Keratinocyte (primary cell): ENCODE data around the gene LAMB4. TPM values are rescaled to one million over a fixed set of nuclear protein-coding genes. Genes with fewer than 3 reads are reported as not detected.

Source experiments
- DNase-seq: peaks from one replicate; pipeline ENCODE4 v3.0.0-alpha.2; 2011; ENCODE audit warnings: low read depth, missing footprints, low spot score
- FAIRE-seq: peaks from 2 replicates; lab custom pipeline; 2011; peaks lifted over from hg19 to GRCh38; lab: Jason Lieb, UNC
- H2AFZ ChIP-seq: 2 replicates; pipeline ENCODE4 v1.6.0; 2012; ENCODE audit warnings: low read length, control low read depth, inconsistent platforms; ENCODE audit not compliant: control insufficient read depth
- H3K27ac ChIP-seq: 2 replicates; pipeline ENCODE4 v1.5.1; 2011; ENCODE audit warnings: low read length; ENCODE audit not compliant: control insufficient read depth, insufficient read depth
- H3K27me3 ChIP-seq: 3 replicates; pipeline ENCODE4 v1.6.0; 2011; ENCODE audit warnings: low read length; ENCODE audit not compliant: control insufficient read depth, insufficient read depth; ENCODE audit errors: extremely low read depth
- H3K36me3 ChIP-seq, 2 experiments: 2 replicates in 1 of 2; 3 replicates in 1 of 2; pipeline ENCODE4 v1.5.1; 2011; ENCODE audit warnings: low read length in 2 of 2, mild to moderate bottlenecking in 1 of 2; ENCODE audit not compliant: control insufficient read depth in 2 of 2, insufficient read depth in 2 of 2; ENCODE audit errors: extremely low read depth in 1 of 2
- H3K4me1 ChIP-seq: 3 replicates; pipeline ENCODE4 v1.5.1; 2011; ENCODE audit warnings: low read length; ENCODE audit not compliant: control insufficient read depth, insufficient read depth; ENCODE audit errors: extremely low read depth
- H3K4me2 ChIP-seq: 3 replicates; pipeline ENCODE4 v1.6.0; 2011; ENCODE audit warnings: low read depth, low read length; ENCODE audit not compliant: control insufficient read depth, insufficient read depth; ENCODE audit errors: extremely low read depth
- H3K4me3 ChIP-seq, 3 experiments: fragments of 200-600 bp in 1 of 3; sonication (generic) in 1 of 3; 2 replicates in 2 of 3; 3 replicates in 1 of 3; pipeline ENCODE4 v1.5.1; 2011 to 2016; ENCODE audit warnings: low read length in 3 of 3, mild to moderate bottlenecking in 3 of 3, control low read depth in 2 of 3, inconsistent platforms in 1 of 3, low read depth in 1 of 3, mixed read lengths in 1 of 3, mixed run types in 1 of 3, moderate library complexity in 1 of 3; ENCODE audit not compliant: control insufficient read depth in 2 of 3, insufficient read depth in 2 of 3; ENCODE audit errors: extremely low read depth in 1 of 3
- H3K79me2 ChIP-seq: 2 replicates; pipeline ENCODE4 v1.6.0; 2012; ENCODE audit warnings: low read length; ENCODE audit not compliant: control insufficient read depth, insufficient read depth
- H3K9ac ChIP-seq: 3 replicates; pipeline ENCODE4 v1.6.0; 2011; ENCODE audit warnings: low read length; ENCODE audit not compliant: control insufficient read depth, insufficient read depth; ENCODE audit errors: extremely low read depth
- H3K9me1 ChIP-seq: 3 replicates; pipeline ENCODE4 v1.6.0; 2011; ENCODE audit warnings: low read length; ENCODE audit not compliant: control insufficient read depth, insufficient read depth; ENCODE audit errors: extremely low read depth
- H3K9me3 ChIP-seq: 2 replicates; pipeline ENCODE4 v1.5.1; 2012; ENCODE audit warnings: low read depth, low read length; ENCODE audit not compliant: control insufficient read depth
- H4K20me1 ChIP-seq: 3 replicates; pipeline ENCODE4 v1.6.0; 2011; ENCODE audit warnings: low read length; ENCODE audit not compliant: control insufficient read depth, insufficient read depth; ENCODE audit errors: extremely low read depth
- EZH2 ChIP-seq: IDR thresholded peaks from one replicate; pipeline ENCODE4 v1.6.1; 2012; ENCODE audit warnings: inconsistent platforms, mild to moderate bottlenecking, low read length, moderate library complexity
- dilution Hi-C: fragments of 300-500 bp; cut with MboI; formaldehyde crosslinking; loops from one replicate; pipeline ENCODE4 v1.7.0; 2020; ENCODE audit warnings: low sequenced_read_pairs; ENCODE audit not compliant: extremely low pct_ligation_motif_present
- polyA plus RNA-seq, 5 experiments: library from polyadenylated mRNA; depleted of rRNA in 3 of 5; stranded (reverse) in 3 of 5; stranded (forward) in 1 of 5; unstranded in 1 of 5; fragments of >200 nt; gene quantifications; 1 replicate in 1 of 5; 2 replicates in 3 of 5; 3 replicates in 1 of 5; pipeline versions ENCODE4 v1.2.1 to v1.2.3, GENCODE V29; 2011 to 2012; ENCODE audit warnings: missing spikeins in 2 of 5, low read depth in 1 of 5, low replicate concordance in 1 of 5
- TF ChIP-seq, protein P1 (sequence below), 3 experiments: IDR thresholded peaks in 1 of 3; conservative IDR thresholded peaks in 1 of 3; optimal IDR thresholded peaks in 1 of 3; 2 replicates in 2 of 3; 3 replicates in 1 of 3; pipeline versions ENCODE3 to v1.5.1; 2011; ENCODE audit warnings: low read length in 3 of 3, mild to moderate bottlenecking in 3 of 3, moderate library complexity in 2 of 3, control low read depth in 1 of 3, inconsistent platforms in 1 of 3; ENCODE audit not compliant: insufficient read depth in 2 of 3; ENCODE audit errors: extremely low read depth in 1 of 3

Gene LAMB4
- polyA plus RNA-seq, 1 donor (not counting 4 experiments of a cell fraction or from before 2014, with no cell fraction given): 3.7 TPM

DNA sequence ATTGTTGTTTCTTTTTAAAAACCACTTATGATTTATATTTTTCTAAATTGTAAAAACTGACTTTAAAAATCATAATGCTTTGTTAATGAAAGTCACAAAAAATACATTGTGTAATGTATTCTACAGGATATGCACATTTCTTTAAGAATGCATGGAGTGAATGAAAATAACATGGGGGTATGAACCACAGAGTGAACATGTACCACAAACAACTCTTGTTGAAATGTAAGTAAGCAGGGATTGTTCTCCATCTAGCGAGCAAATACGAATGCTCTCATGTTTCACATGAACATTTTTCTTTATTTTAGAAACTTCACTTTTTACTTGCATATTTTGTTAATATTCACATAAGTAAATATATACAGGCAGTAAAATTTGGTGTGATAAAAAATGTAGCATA lies 35.6 kb upstream of the LAMB4 start:
- Histone ChIP-seq H3K9ac (no peak overlapping the region), H3K27ac (no peak overlapping the region), H3K4me2 (no peak overlapping the region), H3K27me3 (no peaks in the 10 kb centered on the region), H3K9me3 (no peaks in the 10 kb centered on the region), H3K79me2 (no peaks in the 10 kb centered on the region), H3K4me1 (no peaks in the 10 kb centered on the region), H3K4me3 (no peak overlapping the region), H2AFZ (no peak overlapping the region), H4K20me1 (no peaks in the 10 kb centered on the region), H3K9me1 (no peaks in the 10 kb centered on the region), H3K36me3 (no peaks in the 10 kb centered on the region)
- dilution Hi-C loops: no loop called here
- DNase-seq (no peak), FAIRE-seq (no peak)
- TF ChIP-seq, protein P1, sequence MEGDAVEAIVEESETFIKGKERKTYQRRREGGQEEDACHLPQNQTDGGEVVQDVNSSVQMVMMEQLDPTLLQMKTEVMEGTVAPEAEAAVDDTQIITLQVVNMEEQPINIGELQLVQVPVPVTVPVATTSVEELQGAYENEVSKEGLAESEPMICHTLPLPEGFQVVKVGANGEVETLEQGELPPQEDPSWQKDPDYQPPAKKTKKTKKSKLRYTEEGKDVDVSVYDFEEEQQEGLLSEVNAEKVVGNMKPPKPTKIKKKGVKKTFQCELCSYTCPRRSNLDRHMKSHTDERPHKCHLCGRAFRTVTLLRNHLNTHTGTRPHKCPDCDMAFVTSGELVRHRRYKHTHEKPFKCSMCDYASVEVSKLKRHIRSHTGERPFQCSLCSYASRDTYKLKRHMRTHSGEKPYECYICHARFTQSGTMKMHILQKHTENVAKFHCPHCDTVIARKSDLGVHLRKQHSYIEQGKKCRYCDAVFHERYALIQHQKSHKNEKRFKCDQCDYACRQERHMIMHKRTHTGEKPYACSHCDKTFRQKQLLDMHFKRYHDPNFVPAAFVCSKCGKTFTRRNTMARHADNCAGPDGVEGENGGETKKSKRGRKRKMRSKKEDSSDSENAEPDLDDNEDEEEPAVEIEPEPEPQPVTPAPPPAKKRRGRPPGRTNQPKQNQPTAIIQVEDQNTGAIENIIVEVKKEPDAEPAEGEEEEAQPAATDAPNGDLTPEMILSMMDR (optimal IDR thresholded peaks at IDR 0.05 in 1 of 3, IDR thresholded peaks at IDR 0.05 in 1 of 3, conservative IDR thresholded peaks at IDR 0.05 in 1 of 3; ENCODE audit: extremely low read depth in 1 of 3, insufficient read depth in 2 of 3, low read length in 3 of 3): no peak
- TF ChIP-seq EZH2: no peak

DNA sequence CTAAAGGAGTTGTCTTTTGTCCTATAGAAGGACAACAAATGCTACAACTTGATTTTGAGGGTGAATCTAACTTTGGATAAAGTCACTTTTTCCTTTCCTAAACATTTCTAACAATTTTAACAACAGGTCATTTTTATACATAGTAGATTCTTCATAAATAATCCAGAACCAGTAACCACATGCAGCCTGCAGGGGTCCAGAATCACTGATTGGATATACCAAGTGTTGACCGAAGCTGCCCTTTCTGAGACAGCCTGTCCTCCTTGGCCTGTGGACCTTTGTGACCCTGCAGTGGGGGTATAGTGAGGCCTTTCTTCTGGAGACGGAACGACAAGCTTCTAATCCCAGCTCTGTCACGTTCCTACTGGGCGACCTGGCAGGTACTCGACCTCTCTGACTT lies 34.8 kb upstream of the LAMB4 start:
- no peak for FAIRE-seq

More for the DNA sequence above, 34.8 kb upstream of the LAMB4 start:
- DNase-seq: no peak
- Histone ChIP-seq H3K4me3 (no peak overlapping the region), H3K4me2 (no peak overlapping the region), H3K36me3 (no peaks in the 10 kb centered on the region), H3K4me1 (no peaks in the 10 kb centered on the region), H3K27me3 (no peaks in the 10 kb centered on the region), H4K20me1 (no peaks in the 10 kb centered on the region), H2AFZ (no peak overlapping the region), H3K27ac (no peak overlapping the region), H3K9me1 (no peaks in the 10 kb centered on the region), H3K79me2 (no peaks in the 10 kb centered on the region), H3K9ac (no peak overlapping the region), H3K9me3 (no peaks in the 10 kb centered on the region)
- dilution Hi-C loops: no loop called here
- TF ChIP-seq, protein P1 (optimal IDR thresholded peaks at IDR 0.05 in 1 of 3, IDR thresholded peaks at IDR 0.05 in 1 of 3, conservative IDR thresholded peaks at IDR 0.05 in 1 of 3; ENCODE audit: extremely low read depth in 1 of 3, insufficient read depth in 2 of 3, low read length in 3 of 3): no peak
- TF ChIP-seq EZH2: no peak
